ENCODE data around the gene BAIAP2.

- TF ChIP-seq, protein P1, sequence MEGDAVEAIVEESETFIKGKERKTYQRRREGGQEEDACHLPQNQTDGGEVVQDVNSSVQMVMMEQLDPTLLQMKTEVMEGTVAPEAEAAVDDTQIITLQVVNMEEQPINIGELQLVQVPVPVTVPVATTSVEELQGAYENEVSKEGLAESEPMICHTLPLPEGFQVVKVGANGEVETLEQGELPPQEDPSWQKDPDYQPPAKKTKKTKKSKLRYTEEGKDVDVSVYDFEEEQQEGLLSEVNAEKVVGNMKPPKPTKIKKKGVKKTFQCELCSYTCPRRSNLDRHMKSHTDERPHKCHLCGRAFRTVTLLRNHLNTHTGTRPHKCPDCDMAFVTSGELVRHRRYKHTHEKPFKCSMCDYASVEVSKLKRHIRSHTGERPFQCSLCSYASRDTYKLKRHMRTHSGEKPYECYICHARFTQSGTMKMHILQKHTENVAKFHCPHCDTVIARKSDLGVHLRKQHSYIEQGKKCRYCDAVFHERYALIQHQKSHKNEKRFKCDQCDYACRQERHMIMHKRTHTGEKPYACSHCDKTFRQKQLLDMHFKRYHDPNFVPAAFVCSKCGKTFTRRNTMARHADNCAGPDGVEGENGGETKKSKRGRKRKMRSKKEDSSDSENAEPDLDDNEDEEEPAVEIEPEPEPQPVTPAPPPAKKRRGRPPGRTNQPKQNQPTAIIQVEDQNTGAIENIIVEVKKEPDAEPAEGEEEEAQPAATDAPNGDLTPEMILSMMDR (IDR thresholded peaks at IDR 0.05): no peak
- TF ChIP-seq POLR2AphosphoS5 (IDR thresholded peaks at IDR 0.05): peak in 1 of 3 donors; percentile 50
Observed at GRCh38 chr17:81060416-81060815, 25.5 kb downstream of the BAIAP2 start.

Measured in breast epithelium (tissue), 3 donors.